Transverse colon (tissue), 4 donors: ENCODE data around the gene PSMB11.

ENCODE experiments used
- CTCF ChIP-seq, 5 experiments: fragments of 200-600 bp in 3 of 5; fragments of 450-650 bp in 2 of 5; sonication (generic) in 3 of 5; IDR thresholded peaks; 1 replicate in 2 of 5; 2 replicates in 3 of 5; pipeline ENCODE4 v1.5.1; 2016 to 2017; ENCODE audit warnings: antibody characterized with exemption in 5 of 5, inconsistent platforms in 3 of 5, mild to moderate bottlenecking in 2 of 5, moderate library complexity in 1 of 5
- EP300 ChIP-seq: sonication (generic); formaldehyde crosslinking; IDR thresholded peaks from one replicate; pipeline ENCODE4 v1.6.1; 2017; ENCODE audit warnings: antibody characterized with exemption, low read depth
- POLR2A ChIP-seq: fragments of 450-650 bp; IDR thresholded peaks from one replicate; pipeline ENCODE4 v1.6.1; 2016; ENCODE audit warnings: antibody characterized with exemption, mild to moderate bottlenecking, moderate library complexity
- POLR2AphosphoS5 ChIP-seq, 3 donors: sonication (generic); formaldehyde crosslinking; IDR thresholded peaks; one replicate each; pipeline ENCODE4 v1.6.1; 2016; ENCODE audit warnings: antibody characterized with exemption in 3 of 3

GRCh38 chr14:23085458-23085857 is 43.4 kb downstream of the PSMB11 start:
- TF ChIP-seq CTCF (IDR thresholded peaks at IDR 0.05) (no peak), POLR2AphosphoS5 (IDR thresholded peaks at IDR 0.05) (no peak), POLR2A (no peak), EP300 (no peak)
